Loucy (cell line): ENCODE measurements around the gene GADD45G.

Experiments used
- H2AFZ ChIP-seq: fragments of 200-600 bp; sonication (generic); 2 replicates; pipeline ENCODE4 v1.6.0; 2016; ENCODE audit warnings: antibody characterized with exemption, mild to moderate bottlenecking, low read length, moderate library complexity
- H3F3A ChIP-seq: fragments of 200-600 bp; 2 replicates; pipeline ENCODE4 v1.6.0; 2016; ENCODE audit warnings: antibody characterized with exemption, low read depth, mild to moderate bottlenecking
- H3K27me3 ChIP-seq: fragments of 200-600 bp; sonication (generic); 2 replicates; pipeline ENCODE4 v1.6.1; 2014; ENCODE audit warnings: low read length, mild to moderate bottlenecking; ENCODE audit not compliant: insufficient read depth, poor library complexity, severe bottlenecking
- H3K36me3 ChIP-seq: fragments of 200-600 bp; sonication (generic); 2 replicates; pipeline ENCODE4 v1.6.1; 2016; ENCODE audit warnings: low read length; ENCODE audit not compliant: insufficient read depth
- H3K4me1 ChIP-seq: fragments of 200-600 bp; sonication (generic); 2 replicates; pipeline ENCODE4 v1.5.1; 2014; ENCODE audit warnings: low read length, mild to moderate bottlenecking; ENCODE audit not compliant: insufficient read depth, poor library complexity, severe bottlenecking
- H3K4me2 ChIP-seq: fragments of 200-600 bp; sonication (generic); 2 replicates; pipeline ENCODE4 v1.6.0; 2014; ENCODE audit warnings: antibody characterized with exemption, low read length, low read depth, mild to moderate bottlenecking; ENCODE audit not compliant: poor library complexity, severe bottlenecking
- H3K4me3 ChIP-seq: fragments of 200-600 bp; sonication (generic); 2 replicates; pipeline ENCODE4 v1.5.1; 2014; ENCODE audit warnings: low read length, mild to moderate bottlenecking, mixed read lengths; ENCODE audit not compliant: poor library complexity, severe bottlenecking
- H3K79me2 ChIP-seq: fragments of 200-600 bp; sonication (generic); 2 replicates; pipeline ENCODE4 v1.6.1; 2014; ENCODE audit warnings: low read length; ENCODE audit not compliant: insufficient read depth
- H3K9ac ChIP-seq: fragments of 200-600 bp; sonication (generic); 2 replicates; pipeline ENCODE4 v1.6.0; 2014; ENCODE audit warnings: mild to moderate bottlenecking, low read depth, low read length, moderate library complexity; ENCODE audit not compliant: poor library complexity, severe bottlenecking
- H3K9me2 ChIP-seq: fragments of 200-600 bp; sonication (generic); replicated peaks from 2 replicates; pipeline ENCODE4 v1.6.1; 2016; ENCODE audit warnings: low read depth, low read length, mixed read lengths
- H3K9me3 ChIP-seq: fragments of 200-600 bp; sonication (generic); 2 replicates; pipeline ENCODE4 v1.6.1; 2014; ENCODE audit warnings: mild to moderate bottlenecking, antibody characterized with exemption, low read length, low read depth; ENCODE audit not compliant: insufficient read depth
- H4K20me1 ChIP-seq: fragments of 200-600 bp; sonication (generic); 2 replicates; pipeline ENCODE4 v1.6.0; 2014; ENCODE audit warnings: antibody characterized with exemption, low read length, mild to moderate bottlenecking; ENCODE audit not compliant: insufficient read depth, poor library complexity, severe bottlenecking
- CTCF ChIP-seq: fragments of 200-600 bp; sonication (generic); conservative IDR thresholded peaks from 2 replicates; pipeline ENCODE4 v1.5.1; 2014; ENCODE audit warnings: mild to moderate bottlenecking, antibody characterized with exemption, low read length
- EZH2phosphoT487 ChIP-seq: fragments of 200-600 bp; IDR thresholded peaks from 2 replicates; pipeline ENCODE4 v1.6.1; 2018; ENCODE audit warnings: antibody characterized with exemption, mild to moderate bottlenecking, moderate library complexity, borderline replicate concordance

The GADD45G gene

GRCh38 chr9:89635816-89636215 lies 31.0 kb downstream of the GADD45G start:
- H3K4me1 ChIP-seq: no peaks in the 10 kb centered on the region
- H3K9me3 ChIP-seq: no peaks in the 10 kb centered on the region
- no peak overlapping the region for H3K9ac ChIP-seq
- TF ChIP-seq EZH2phosphoT487 (no peak), CTCF (no peak)
- no peaks in the 10 kb centered on the region for H3K27me3 ChIP-seq
- H3K36me3 ChIP-seq: no peaks in the 10 kb centered on the region
- no peaks in the 10 kb centered on the region for H3F3A ChIP-seq
- H4K20me1 ChIP-seq: no peaks in the 10 kb centered on the region
- no peak overlapping the region for H3K4me2 ChIP-seq
- H3K4me3 ChIP-seq: no peak overlapping the region
- H3K79me2 ChIP-seq: no peaks in the 10 kb centered on the region
- no peak overlapping the region for H2AFZ ChIP-seq
- H3K9me2 ChIP-seq: no peaks in the 10 kb centered on the region

GRCh38 chr9:89637787-89638186 lies 33.0 kb downstream of the GADD45G start:
- H3K9me2 ChIP-seq: no peaks in the 10 kb centered on the region
- H2AFZ ChIP-seq: no peak overlapping the region
- no peaks in the 10 kb centered on the region for H3K4me1 ChIP-seq
- H3K9ac ChIP-seq: no peak overlapping the region
- H3F3A ChIP-seq: no peaks in the 10 kb centered on the region
- H3K36me3 ChIP-seq: no peaks in the 10 kb centered on the region
- no peak overlapping the region for H3K4me3 ChIP-seq
- no peak for TF ChIP-seq EZH2phosphoT487
- TF ChIP-seq CTCF: no peak
- H3K4me2 ChIP-seq: no peak overlapping the region
- H3K79me2 ChIP-seq: no peaks in the 10 kb centered on the region
- no peaks in the 10 kb centered on the region for H4K20me1 ChIP-seq
- no peaks in the 10 kb centered on the region for H3K9me3 ChIP-seq
- H3K27me3 ChIP-seq: no peaks in the 10 kb centered on the region

- no peaks in the 10 kb centered on the region for H3F3A ChIP-seq
- H3K9me2 ChIP-seq: no peaks in the 10 kb centered on the region
- no peaks in the 10 kb centered on the region for H3K79me2 ChIP-seq
- H3K4me1 ChIP-seq: no peaks in the 10 kb centered on the region
- H4K20me1 ChIP-seq: no peaks in the 10 kb centered on the region
- no peaks in the 10 kb centered on the region for H3K9me3 ChIP-seq
- TF ChIP-seq CTCF (no peak), EZH2phosphoT487 (no peak)
- H3K27me3 ChIP-seq: no peaks in the 10 kb centered on the region
- H3K4me2 ChIP-seq: no peak overlapping the region
- no peaks in the 10 kb centered on the region for H3K36me3 ChIP-seq
- no peak overlapping the region for H2AFZ ChIP-seq
- no peak overlapping the region for H3K4me3 ChIP-seq
- no peak overlapping the region for H3K9ac ChIP-seq
Measured at GRCh38 chr9:89638359-89638758, 33.5 kb downstream of the GADD45G start.
